Measurements from ENCODE around the gene TSKU. TPM values are rescaled to one million over a fixed set of nuclear protein-coding genes. Genes with fewer than 3 reads are reported as not detected.

TSKU gene
- total RNA-seq, 2 experiments from 2014 or later: 1.5 to 1.8 TPM

DNA sequence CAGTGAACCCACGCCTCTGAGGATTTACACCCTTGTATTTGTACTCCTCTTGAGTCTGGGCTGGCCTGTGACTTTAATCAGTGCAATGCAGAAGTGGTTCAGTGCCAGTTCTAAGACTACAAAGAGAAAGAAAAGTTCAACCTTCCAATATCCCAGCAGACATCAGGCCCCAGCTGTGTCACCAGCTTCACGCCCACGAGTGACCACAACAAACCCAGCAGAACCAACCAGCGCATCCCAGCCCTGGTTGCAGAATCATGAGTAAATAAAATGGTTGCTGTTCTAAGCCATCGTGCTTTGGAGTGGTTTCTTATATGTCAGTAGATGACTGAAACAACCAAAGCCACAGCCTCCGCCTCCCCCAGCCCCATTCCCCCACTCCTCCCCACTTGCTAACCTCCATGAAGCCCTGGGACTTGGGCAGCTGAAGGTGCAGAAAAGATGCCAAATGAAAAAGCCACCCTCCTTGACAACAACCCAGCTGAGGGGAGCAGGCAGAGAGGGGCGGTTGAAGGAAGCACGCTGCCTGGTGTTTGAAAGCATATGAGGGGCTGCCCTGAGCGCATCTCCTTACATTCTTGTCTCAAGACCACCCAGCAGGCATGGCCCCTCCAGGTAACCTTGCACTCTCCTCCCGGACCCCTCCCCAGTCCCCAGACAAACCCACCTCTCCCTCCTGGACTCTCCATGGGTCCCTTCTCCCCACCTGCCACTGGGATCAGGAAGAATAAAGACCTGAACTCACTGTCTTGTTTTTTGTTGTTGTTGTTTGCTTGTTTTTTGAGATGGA, 20.9 kb downstream of the TSKU start:
- TF ChIP-seq, protein P1, sequence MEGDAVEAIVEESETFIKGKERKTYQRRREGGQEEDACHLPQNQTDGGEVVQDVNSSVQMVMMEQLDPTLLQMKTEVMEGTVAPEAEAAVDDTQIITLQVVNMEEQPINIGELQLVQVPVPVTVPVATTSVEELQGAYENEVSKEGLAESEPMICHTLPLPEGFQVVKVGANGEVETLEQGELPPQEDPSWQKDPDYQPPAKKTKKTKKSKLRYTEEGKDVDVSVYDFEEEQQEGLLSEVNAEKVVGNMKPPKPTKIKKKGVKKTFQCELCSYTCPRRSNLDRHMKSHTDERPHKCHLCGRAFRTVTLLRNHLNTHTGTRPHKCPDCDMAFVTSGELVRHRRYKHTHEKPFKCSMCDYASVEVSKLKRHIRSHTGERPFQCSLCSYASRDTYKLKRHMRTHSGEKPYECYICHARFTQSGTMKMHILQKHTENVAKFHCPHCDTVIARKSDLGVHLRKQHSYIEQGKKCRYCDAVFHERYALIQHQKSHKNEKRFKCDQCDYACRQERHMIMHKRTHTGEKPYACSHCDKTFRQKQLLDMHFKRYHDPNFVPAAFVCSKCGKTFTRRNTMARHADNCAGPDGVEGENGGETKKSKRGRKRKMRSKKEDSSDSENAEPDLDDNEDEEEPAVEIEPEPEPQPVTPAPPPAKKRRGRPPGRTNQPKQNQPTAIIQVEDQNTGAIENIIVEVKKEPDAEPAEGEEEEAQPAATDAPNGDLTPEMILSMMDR (conservative IDR thresholded peaks at IDR 0.05; ENCODE audit: low read length): no peak
- TF ChIP-seq EZH2phosphoT487 (IDR thresholded peaks at IDR 0.05; ENCODE audit: borderline replicate concordance, low read depth, low read length): no peak
- Histone ChIP-seq H2AFZ (ENCODE audit: low read length) (no peak overlapping the region), H3K79me2 (ENCODE audit: insufficient read depth, low read depth, low read length) (no peaks in the 10 kb centered on the region), H3K4me2 (ENCODE audit: low read length) (no peak overlapping the region), H3K36me3 (ENCODE audit: insufficient read depth, low read length) (no peaks in the 10 kb centered on the region), H3K4me1 (ENCODE audit: insufficient read depth, low read length, poor library complexity, severe bottlenecking) (no peaks in the 10 kb centered on the region), H4K20me1 (ENCODE audit: insufficient read depth, low read length) (no peaks in the 10 kb centered on the region), H3K27ac (ENCODE audit: low read depth, low read length, poor library complexity, severe bottlenecking) (no peak overlapping the region), H3K4me3 (ENCODE audit: low read depth, low read length, poor library complexity, severe bottlenecking) (no peak overlapping the region), H3K9me3 (ENCODE audit: low read length) (no peaks in the 10 kb centered on the region), H3K9me2 (ENCODE audit: insufficient read depth, low read length) (no peaks in the 10 kb centered on the region)
- POLR2A ChIA-PET: no interaction called here
- DNase-seq (ENCODE audit: low spot score): no peak
- intact Hi-C loops (cut with micrococcal nuclease; ENCODE audit: unreplicated experiment): no loop called here
- CTCF ChIA-PET (ENCODE audit: unreplicated experiment): no interaction called here
- no TSS peak for BruUV-seq (replicated peaks)

DNA sequence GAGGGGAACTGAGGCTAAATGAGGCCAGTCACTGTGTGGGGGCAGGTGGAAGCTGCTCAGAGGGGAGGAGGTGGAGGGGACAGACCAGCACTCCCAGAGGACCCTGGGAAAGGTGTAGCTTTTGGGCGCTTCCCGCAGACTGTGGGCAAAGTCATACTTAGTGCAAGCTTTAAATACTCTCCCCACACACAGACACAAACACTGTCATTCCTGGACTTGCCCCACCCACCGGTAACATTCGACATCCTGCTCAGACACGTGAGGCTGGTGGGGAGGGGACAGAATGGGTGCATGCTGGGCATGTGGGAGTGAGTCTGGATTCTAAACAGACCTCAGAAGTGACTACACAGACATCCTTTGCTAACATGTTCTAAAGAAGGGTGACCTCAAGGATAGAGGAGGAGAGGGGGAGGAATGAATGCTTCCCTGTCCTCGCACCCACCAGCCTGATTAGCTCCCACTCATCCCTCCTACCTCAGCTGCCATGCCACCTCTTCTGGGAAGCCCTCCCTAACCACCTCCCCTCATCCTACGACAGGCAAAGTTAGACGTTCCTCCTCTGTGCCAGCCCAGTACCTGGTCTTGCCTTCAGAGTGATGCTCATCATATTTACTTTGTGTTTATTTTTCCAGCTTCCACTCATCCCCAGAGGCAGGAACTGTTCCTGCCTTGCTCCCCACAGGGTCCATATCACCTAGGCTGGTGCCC, 22.2 kb downstream of the TSKU start:
- intact Hi-C loops (cut with micrococcal nuclease; ENCODE audit: unreplicated experiment): no loop called here
- no peak overlapping the region for H3K4me2 ChIP-seq (ENCODE audit: low read length)
- no TSS peak for BruUV-seq (replicated peaks)

More for the DNA sequence above, 22.2 kb downstream of the TSKU start:
- Histone ChIP-seq H3K4me3 (ENCODE audit: low read depth, low read length, poor library complexity, severe bottlenecking) (no peak overlapping the region), H3K4me1 (ENCODE audit: insufficient read depth, low read length, poor library complexity, severe bottlenecking) (no peaks in the 10 kb centered on the region), H4K20me1 (ENCODE audit: insufficient read depth, low read length) (no peaks in the 10 kb centered on the region), H3K9me3 (ENCODE audit: low read length) (no peaks in the 10 kb centered on the region), H3K36me3 (ENCODE audit: insufficient read depth, low read length) (no peaks in the 10 kb centered on the region), H3K9me2 (ENCODE audit: insufficient read depth, low read length) (no peaks in the 10 kb centered on the region), H2AFZ (ENCODE audit: low read length) (no peak overlapping the region), H3K79me2 (ENCODE audit: insufficient read depth, low read depth, low read length) (no peaks in the 10 kb centered on the region), H3K27ac (ENCODE audit: low read depth, low read length, poor library complexity, severe bottlenecking) (no peak overlapping the region)
- ChIA-PET CTCF (ENCODE audit: unreplicated experiment) (interaction anchor here (1.0 kb wide), 1 partner anchor 70 kb away, joined by 4 read pairs; no protein-coding TSS in a partner anchor), POLR2A (no interaction called here)
- TF ChIP-seq EZH2phosphoT487 (IDR thresholded peaks at IDR 0.05; ENCODE audit: borderline replicate concordance, low read depth, low read length): no peak
- TF ChIP-seq, protein P1 (conservative IDR thresholded peaks at IDR 0.05; ENCODE audit: low read length): no peak
- no peak for DNase-seq (ENCODE audit: low spot score)

Measured in OCI-LY7 (cell line).